ENCODE measurements around the gene CXorf65.

The CXorf65 gene

DNA sequence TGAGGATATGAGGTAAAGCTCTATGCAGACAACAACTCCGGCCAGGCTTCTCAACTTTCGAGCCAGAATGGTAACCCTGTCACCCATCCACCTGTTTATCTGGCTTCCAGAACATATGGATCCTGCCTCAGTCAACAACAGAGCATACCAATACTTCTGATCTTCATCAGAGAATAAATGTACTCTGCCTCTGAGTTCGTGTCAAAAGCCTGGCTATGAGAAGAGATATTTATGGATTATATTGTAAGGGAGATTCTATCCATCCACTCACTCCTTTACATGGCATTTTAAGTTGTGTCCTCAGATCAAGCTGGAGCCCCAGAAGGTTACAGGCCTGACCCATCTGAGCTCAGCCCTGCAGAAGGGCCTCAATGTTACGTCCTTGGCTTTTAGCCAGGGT is 20.6 kb downstream of the CXorf65 start:
- no peak for TF ChIP-seq CTCF (IDR thresholded peaks at IDR 0.05; ENCODE audit: low read length, missing control alignments)
- DNase-seq (ENCODE audit: low read depth): no peak
- no peak overlapping the region for H3K4me3 ChIP-seq (replicated peaks; ENCODE audit: low read depth, low read length)

DNA sequence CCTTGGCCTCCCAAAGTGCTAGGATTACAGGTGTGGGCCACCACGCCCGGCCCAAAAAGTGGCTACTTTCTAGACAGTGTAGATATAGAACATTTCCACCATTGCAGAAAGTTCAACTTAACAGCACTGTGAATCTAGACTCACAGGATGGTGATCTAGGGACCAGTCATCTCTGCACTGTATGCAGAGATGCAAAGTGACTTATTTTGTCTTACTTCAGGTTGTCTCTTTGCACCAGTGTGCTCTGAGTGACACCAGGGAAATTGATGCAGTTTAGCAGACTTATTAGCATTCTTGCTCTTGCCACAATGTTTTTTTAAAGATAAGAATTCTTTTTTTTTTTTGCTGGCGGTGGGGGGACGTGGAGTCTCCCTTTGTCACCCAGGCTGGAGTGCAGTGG is 23.7 kb downstream of the CXorf65 start:
- H3K4me3 ChIP-seq (replicated peaks; ENCODE audit: low read depth, low read length): no peak overlapping the region
- DNase-seq (ENCODE audit: low read depth): no peak
- no peak for TF ChIP-seq CTCF (IDR thresholded peaks at IDR 0.05; ENCODE audit: low read length, missing control alignments)

- TF ChIP-seq CTCF (IDR thresholded peaks at IDR 0.05; ENCODE audit: low read length, missing control alignments): no peak
- no peak for DNase-seq (ENCODE audit: low read depth)
- H3K4me3 ChIP-seq (replicated peaks; ENCODE audit: low read depth, low read length): no peak overlapping the region
These were observed 24.4 kb downstream of the CXorf65 start for GRCh38 chrX:71082124-71082647.

DNA sequence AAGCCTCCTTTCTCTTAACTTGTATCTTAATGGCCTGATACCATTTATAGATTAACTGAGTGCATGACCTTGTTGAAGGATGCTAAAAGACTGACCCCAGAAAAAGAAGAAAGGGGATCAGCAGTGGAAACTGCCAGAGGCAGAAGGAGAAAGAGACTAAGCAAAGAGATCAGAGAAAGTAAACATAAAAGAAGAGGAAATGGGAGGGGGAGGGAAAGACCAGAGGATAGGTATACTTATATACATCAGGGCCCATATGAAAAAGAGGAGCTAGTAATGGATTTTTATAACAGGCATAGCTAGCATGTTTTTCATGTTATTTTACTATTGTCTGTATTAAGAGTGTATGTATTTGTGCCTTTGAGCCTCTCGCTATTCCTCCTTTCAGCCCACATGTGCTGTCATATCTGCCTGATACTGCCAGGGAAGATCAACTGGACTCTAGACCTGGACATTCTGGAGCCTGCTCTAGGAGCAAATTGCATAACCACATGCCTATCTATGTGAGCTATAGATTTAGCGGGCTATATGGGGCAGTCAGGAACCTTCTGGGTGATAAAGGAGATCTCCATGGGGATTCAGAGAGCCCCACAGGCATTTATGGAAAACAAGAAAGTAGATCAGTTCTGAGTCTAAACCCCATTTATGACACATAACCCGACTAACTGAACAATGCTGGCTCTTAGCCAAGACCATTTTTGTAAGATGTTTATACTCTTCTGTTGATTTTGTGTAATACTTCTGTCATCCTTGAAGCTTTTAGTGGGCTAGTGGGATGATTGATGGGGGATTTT is 25.0 kb downstream of the CXorf65 start:
- H3K4me3 ChIP-seq (replicated peaks; ENCODE audit: low read depth, low read length): no peak overlapping the region
- TF ChIP-seq CTCF (IDR thresholded peaks at IDR 0.05; ENCODE audit: low read length, missing control alignments): no peak
- peak; percentile 70 for DNase-seq (ENCODE audit: low read depth)

- no peak for TF ChIP-seq CTCF (IDR thresholded peaks at IDR 0.05; ENCODE audit: low read length, missing control alignments)
- no peak overlapping the region for H3K4me3 ChIP-seq (replicated peaks; ENCODE audit: low read depth, low read length)
- no peak for DNase-seq (ENCODE audit: low read depth)
These were observed 36.0 kb downstream of the CXorf65 start for GRCh38 chrX:71070531-71070930.

DNA sequence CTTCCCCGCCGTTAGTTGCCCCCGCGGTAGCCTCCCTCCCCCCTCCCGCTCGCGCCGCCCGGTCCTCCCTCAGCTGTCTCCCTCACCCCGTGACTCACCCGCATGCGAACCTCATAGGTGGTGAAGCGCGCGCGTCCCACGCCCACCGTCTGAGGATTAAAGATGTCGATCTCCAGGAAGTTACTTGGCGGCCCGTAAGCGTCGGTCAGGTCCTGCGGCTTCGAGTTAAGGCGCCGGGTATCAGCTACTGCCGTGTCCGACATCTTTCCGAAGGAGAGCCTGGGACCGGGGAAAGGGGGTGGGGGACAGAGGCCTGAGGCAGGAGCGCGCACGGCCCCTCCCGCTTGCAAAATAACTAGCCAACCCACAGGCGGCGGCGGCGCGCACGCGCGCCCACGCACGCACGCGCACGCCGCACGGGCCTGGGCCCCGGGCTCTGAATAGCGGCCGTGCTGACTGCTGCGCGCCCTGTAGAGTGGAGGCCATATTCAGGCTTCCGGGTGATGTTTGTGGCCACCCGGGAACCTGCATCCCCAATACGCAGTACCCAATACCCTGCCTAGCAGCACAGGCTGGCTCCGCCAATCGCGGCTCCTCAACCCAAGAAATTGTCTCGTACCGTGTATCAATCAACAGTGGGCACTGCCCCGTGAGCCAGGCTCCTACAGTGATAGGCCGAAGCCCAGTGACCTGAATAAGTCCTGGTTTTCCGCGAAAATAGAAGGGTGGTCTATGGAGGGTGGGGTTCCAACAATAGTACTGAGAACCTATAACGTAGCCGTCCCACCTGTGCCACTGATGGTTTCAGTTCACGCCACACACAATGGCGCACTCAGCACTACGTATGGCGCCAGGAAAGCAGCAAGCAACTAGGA is 38.3 kb downstream of the CXorf65 start, which contains the start of gene SNX12:
TSS of gene SNX12 (minus strand) at position 291 of the 875 bp plus-strand sequence. CDS start at position 263, 28 bp downstream.
- H3K4me3 ChIP-seq (replicated peaks; ENCODE audit: low read depth, low read length): peak within 1 kb of the TSS; percentile 78
- no peak for TF ChIP-seq CTCF (IDR thresholded peaks at IDR 0.05; ENCODE audit: low read length, missing control alignments)
- DNase-seq (ENCODE audit: low read depth): peak; percentile 96

All from fibroblast of pulmonary artery (primary cell).